ENCODE results near the gene FXR2. TPM values are rescaled to one million over a fixed set of nuclear protein-coding genes. Genes with fewer than 3 reads are reported as not detected.

The FXR2 gene
- total and polyA plus RNA-seq, 9 of the 15 experiments (the other 6 are each of a cell fraction or from before 2014, with no cell fraction given): 2.0 to 49.3 (median 24.5) TPM

- TF ChIP-seq ZBTB40 (IDR thresholded peaks at IDR 0.05): peak; percentile 92
- TF ChIP-seq ZBTB40 (CRISPR knock-in tag; IDR thresholded peaks at IDR 0.05): no peak
- peak in 1 of 2 experiments; percentile 3 for TF ChIP-seq AFF1 (IDR thresholded peaks at IDR 0.05; ENCODE audit: low read depth in 1 of 2, partially characterized antibody in 2 of 2)
- peak; percentile 67 for TF ChIP-seq EWSR1 (IDR thresholded peaks at IDR 0.05; ENCODE audit: borderline replicate concordance, low read depth, partially characterized antibody)
- TF ChIP-seq ZBTB7A (IDR thresholded peaks at IDR 0.05; ENCODE audit: borderline replicate concordance, control insufficient read depth, low read depth, low read length): peak; percentile 63; the same call in 1 of the 2 replicates
- TF ChIP-seq RB1 (IDR thresholded peaks at IDR 0.05; ENCODE audit: low read depth): no peak
- TF ChIP-seq ZBTB26 (CRISPR knock-in tag; IDR thresholded peaks at IDR 0.05): 0 out of 2 replicates have a peak, but pooled peaks have one; percentile 3
- TF ChIP-seq MTA1 (IDR thresholded peaks at IDR 0.05; ENCODE audit: borderline replicate concordance): no peak
- TF ChIP-seq ZNF140 (CRISPR knock-in tag; IDR thresholded peaks at IDR 0.05): no peak
- no peak for TF ChIP-seq ZNF263 (CRISPR knock-in tag; IDR thresholded peaks at IDR 0.05; ENCODE audit: borderline replicate concordance)
- TF ChIP-seq CBFA2T2 (conservative IDR thresholded peaks at IDR 0.05): no peak
- TF ChIP-seq KDM5B (IDR thresholded peaks at IDR 0.05; ENCODE audit: insufficient replicate concordance, low read depth, low read length): peak; percentile 96
- no peak for TF ChIP-seq RUNX1 (IDR thresholded peaks at IDR 0.05; ENCODE audit: low read depth)
These were observed 41.9 kb downstream of the FXR2 start (continued) for GRCh38 chr17:7572588-7573323.

Data from K562 (cell line).